HG03460 (cell line): ENCODE data around the gene VPS35L.
"Not testable (repeated sequence)": the region's sequence is repeated elsewhere in the genome, so short reads cannot be mapped to it uniquely, and the experiment has no call there.

ENCODE experiments used
- ATAC-seq: cut with Tn5 transposase; IDR thresholded peaks from one replicate; pipeline ENCODE4 v1.9.1; 2021; ENCODE audit not compliant: unreplicated experiment

VPS35L gene

GRCh38 chr16:19709381-19710136 lies 154.1 kb downstream of the VPS35L start:
- ATAC-seq: no peak

- no peak for ATAC-seq
These were observed 154.8 kb downstream of the VPS35L start for GRCh38 chr16:19710191-19710908.

- no peak for ATAC-seq
These were observed 155.6 kb downstream of the VPS35L start for GRCh38 chr16:19710991-19711545.

DNA sequence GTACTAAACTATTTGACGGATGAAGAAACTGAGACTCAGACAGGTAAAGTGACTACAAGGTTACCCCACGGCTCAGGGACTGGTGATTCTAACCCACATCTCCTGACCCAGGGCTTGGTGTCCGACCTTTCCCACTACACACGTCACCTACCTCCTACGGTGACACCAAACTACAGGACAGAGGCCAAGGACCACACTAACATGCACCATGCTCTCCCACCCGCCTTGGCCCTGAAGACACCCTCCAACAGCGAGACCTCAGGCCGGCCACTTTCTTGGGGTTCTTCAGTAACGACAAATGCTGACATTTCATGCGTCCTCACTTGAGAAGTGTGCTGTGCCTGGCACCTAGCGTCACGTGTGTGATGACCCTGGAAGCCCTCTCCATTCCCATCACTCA lies 156.1 kb downstream of the VPS35L start:
- ATAC-seq: no peak

DNA sequence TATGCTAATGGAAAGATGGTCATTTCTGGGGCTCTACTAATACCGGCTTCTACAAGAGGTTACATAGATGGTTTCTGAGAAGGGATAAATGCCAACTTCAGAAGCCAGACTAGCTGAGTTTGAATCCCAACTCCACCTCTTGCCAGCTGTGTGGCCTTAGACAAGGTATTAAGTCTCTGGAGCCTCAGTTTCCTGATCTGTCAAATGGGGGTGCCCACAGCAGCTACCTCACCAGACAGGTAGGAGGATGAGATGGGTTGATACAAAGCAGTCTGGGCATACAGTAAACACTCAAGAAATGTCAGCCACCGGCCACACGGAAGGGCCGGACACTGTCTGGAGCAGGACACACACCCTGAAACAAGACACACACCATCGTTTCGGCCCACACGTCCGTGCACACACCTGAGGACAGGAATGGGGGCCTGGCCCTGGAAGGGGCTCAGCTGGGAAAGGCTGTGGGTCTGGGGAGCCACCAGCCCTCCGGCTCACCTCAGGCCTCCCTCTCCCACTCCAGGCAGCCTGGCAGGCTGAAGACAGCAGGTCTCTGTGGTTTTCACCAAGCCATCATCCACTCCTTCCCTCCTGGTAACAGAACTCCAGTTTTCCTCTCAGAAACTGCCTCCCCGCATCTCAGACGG lies 157.0 kb downstream of the VPS35L start:
- ATAC-seq: no peak

GRCh38 chr16:19713697-19714096 lies 158.2 kb downstream of the VPS35L start:
- ATAC-seq: no peak

GRCh38 chr16:19715566-19715965 lies 160.1 kb downstream of the VPS35L start:
- ATAC-seq: no peak

GRCh38 chr16:19716183-19716582 lies 160.7 kb downstream of the VPS35L start:
- no peak for ATAC-seq

GRCh38 chr16:19716728-19717127 lies 161.2 kb downstream of the VPS35L start:
- ATAC-seq: not testable (repeated sequence)

DNA sequence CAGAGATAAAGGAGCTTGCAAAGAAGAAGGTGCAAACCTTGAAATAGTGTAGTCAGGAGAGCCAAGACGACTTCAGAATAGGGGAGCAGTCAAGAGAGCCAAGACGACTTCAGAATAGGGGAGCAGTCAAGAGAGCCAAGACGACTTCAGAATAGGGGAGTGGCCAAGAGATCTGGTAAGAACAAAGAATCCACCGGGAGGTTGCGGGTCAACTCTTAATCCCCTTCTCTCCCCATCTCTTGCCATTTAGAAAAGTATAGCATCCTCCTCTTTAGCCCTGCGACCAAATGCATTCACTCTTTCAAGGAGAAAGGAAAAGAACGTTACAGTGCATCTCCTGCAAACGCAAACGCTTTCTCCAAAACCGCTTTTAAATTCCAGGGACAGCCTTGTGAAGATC lies 161.8 kb downstream of the VPS35L start:
- ATAC-seq: no peak

- ATAC-seq: peak; percentile 93
These were observed 162.5 kb downstream of the VPS35L start, which contains the start of the genes IQCK and KNOP1 for GRCh38 chr16:19717741-19718623. IQCK (plus strand) TSS chr16:19718271; CDS start chr16:19718307, 36 bp downstream. KNOP1 (minus strand) TSS chr16:19718227; CDS start chr16:19715035, 3,192 bp downstream.

- ATAC-seq: peak; percentile 2
These were observed 163.1 kb downstream of the VPS35L start for GRCh38 chr16:19718624-19718965.

- no peak for ATAC-seq
These were observed 166.9 kb downstream of the VPS35L start for GRCh38 chr16:19722269-19722952.

DNA sequence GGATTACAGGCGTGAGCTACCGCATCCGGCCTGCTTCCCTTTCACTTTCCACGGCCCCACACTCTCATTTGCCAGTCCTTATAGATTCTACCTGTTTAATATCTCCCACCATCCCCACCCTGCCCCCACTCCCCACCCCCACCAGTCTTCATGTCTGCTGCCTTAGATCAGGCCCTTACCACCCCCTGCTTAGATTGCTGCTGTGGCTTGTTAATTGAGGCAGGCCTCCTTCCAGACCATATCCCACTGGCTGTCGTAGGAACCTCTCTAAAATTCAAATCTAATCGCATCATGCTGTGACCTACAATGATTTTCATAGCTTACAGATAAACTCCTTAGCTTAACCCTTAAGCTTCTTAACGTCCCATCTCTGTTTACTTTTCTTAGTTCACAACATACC lies 167.5 kb downstream of the VPS35L start:
- no peak for ATAC-seq

- ATAC-seq: no peak
These were observed 173.1 kb downstream of the VPS35L start for GRCh38 chr16:19728636-19728965.

DNA sequence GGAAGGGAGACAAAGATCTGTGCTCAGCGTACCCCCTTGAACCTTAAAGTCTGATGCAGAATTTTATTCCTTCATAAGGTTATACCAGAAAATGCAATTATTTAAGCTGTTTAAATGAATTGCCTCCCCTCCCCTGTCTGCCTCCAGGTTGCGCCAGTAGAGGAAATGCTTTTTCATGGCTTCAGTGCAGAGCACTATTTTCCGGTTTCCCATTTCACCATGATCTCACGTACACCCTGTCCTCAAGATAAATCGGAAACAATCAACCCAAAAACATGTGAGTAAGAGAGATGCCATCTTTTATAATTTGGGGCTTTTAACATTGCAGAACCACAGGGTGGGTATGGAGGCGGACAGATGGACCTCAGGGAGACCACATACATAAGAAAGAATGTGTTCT lies 178.0 kb downstream of the VPS35L start:
- no peak for ATAC-seq

- ATAC-seq: no peak
These were observed 179.8 kb downstream of the VPS35L start for GRCh38 chr16:19735074-19735867.

GRCh38 chr16:19737306-19738038 lies 182.0 kb downstream of the VPS35L start:
- no peak for ATAC-seq

- ATAC-seq: no peak
These were observed 185.9 kb downstream of the VPS35L start for GRCh38 chr16:19741354-19741753.
